ENCODE measurements around the gene FSTL3.
A peak's percentile ranks its signal among the peaks of the same experiment; 100 is the strongest.
"Not testable (repeated sequence)": the region's sequence is repeated elsewhere in the genome, so short reads cannot be mapped to it uniquely, and the experiment has no call there.

Gene FSTL3

DNA sequence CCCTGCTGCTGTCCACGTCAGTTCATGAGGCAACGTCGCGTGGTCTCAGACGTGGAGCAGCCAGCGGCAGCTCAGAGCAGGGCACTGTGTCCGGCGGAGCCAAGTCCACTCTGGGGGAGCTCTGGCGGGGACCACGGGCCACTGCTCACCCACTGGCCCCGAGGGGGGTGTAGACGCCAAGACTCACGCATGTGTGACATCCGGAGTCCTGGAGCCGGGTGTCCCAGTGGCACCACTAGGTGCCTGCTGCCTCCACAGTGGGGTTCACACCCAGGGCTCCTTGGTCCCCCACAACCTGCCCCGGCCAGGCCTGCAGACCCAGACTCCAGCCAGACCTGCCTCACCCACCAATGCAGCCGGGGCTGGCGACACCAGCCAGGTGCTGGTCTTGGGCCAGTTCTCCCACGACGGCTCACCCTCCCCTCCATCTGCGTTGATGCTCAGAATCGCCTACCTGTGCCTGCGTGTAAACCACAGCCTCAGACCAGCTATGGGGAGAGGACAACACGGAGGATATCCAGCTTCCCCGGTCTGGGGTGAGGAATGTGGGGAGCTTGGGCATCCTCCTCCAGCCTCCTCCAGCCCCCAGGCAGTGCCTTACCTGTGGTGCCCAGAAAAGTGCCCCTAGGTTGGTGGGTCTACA lies 6.6 kb downstream of the FSTL3 start:
- DNase-seq (ENCODE audit: low spot score): no peak

DNA sequence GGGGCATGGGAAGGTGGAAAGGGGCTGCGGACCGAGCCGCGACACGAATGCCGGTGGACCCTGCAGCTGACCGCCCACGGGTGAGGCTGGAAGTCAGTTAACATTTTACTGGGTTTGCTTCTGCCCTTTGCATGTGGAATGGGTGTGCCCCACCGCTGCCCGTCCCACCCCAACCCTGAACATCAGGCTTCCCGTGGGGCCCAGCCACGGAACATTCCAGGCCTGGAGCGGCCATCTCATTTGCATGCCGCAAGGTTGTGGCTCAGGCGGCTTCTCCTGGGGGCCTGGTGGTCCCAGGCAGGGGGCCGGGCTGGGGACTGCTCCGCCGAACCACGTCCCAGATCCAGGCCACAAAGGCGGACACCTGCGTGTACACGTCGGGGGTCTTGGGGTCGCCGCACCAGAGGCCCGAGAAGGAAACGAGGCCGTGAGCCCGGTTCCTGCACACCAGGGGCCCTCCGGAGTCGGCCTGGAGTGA lies 9.3 kb downstream of the FSTL3 start:
- peak; percentile 11 for DNase-seq (ENCODE audit: low spot score)

DNA sequence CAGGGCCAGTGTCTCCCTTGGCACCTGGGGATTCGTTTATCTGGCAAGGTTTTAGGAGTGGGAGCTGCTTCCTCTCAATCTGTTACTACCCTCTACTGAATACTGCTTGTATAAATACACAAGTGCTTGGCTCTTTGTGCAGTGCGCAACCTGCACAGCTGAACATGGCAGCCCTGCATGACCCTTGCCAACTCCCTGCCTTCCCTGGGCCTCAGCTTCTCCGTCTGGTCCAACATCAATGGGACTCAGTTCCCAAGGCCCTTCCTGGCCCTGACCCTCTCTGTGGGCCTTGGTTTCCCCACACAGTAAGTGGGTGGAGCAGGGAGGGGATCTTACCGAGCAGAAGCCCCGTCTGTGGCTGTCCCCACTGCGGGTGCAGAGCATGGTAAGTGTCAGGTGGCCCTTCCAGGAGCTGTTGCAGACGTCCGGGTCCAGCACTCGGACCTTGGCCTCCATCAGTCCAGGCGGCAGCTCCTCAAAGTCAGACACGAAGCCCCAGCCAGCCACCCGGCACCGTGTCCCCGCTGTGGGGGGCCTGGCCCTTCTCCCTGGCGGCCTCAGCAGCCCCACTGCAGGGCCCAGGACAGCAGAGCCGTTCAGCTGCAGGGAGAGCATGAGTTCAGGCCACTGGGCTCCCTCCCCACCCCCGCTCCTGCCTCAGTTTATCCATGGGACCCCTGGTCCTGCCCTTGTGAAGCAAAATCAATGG lies 10.6 kb downstream of the FSTL3 start:
- DNase-seq (ENCODE audit: low spot score): no peak

DNA sequence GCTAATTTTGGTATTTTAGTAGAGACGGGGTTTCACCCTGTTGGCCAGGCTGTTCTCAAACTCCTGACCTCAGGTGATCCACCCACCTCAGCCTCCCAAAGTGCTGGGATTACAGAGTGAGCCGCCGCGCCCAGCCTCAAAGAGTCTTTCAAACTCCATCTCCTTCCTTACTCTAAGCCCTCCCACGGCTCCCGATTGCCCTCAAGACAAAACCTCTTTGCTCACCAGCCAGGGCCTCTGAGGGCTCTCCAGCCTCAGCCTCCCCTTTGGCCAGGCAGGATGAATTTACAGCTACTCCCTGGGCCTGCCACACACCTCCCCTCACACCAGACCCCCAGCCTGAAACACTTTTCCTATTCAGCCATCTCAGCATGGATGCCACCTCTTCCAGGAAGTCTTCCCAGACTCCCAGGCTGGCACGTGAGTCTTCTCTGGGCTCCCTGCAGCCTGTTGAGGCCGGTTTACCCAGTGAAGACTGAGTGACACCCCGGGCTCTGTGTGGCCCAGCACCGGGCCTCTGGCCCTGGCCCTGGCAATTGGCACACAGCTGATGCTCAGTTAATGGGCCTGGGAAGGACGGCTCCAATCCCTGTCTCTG lies 11.5 kb downstream of the FSTL3 start:
- no peak for DNase-seq (ENCODE audit: low spot score)

DNA sequence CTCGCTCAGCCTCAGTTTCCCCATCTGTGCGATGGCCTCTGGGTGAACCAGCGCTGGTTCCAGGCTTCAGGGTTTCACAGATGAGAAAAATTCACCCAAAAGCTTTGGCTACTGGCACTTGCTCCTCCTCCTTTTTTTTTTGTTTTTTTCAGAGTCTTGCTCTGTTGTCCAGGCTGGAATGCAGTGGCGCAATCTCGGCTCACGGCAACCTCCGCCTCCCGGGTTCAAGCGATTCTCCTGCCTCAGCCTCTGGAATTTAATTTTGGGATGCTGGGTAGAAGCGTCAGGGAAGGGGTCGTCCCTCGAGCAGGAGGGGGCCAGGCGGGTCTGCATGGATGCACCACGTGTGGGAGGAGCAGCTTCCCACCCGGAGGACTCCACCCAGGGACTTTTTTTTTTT lies 12.0 kb downstream of the FSTL3 start:
- DNase-seq (ENCODE audit: low spot score): no peak

DNA sequence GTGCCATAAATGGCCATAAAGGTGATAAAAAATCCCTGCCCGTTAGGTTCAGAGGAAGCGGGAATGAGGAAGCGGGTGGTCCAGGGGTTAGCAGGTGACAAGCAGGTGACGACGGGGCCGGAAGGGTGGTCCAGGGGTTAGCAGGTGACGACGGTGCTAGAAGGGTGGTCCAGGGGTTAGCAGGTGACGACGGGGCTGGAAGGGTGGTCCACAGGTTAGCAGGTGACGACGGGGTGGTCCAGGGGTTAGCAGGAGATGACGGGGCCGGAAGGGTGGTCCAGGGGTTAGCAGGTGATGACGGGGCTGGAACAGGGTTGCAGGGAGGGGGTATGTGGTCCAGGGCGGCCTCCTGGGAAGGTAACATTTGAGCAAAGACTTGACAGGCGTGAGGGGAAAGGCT lies 12.8 kb downstream of the FSTL3 start:
- DNase-seq (ENCODE audit: low spot score): no peak

DNA sequence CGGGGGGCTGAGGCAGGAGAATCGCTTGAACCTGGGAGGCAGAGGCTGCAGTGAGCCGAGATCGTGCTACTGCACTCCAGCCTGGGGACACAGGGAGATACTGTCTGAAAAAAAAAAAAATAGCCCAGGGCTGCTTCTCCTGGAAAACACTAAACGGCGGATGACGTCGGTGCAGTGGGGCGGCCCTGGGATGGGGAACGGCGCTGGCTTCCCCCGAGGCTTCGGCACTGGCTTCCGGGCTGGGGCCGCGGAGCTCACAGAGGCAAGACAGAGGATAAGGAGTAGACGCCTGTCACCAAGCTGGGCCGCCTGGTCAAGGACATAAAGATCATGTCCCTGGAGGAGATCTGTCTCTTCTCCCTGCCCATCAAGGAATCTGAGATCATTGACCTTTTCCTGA lies 14.0 kb downstream of the FSTL3 start:
- DNase-seq (ENCODE audit: low spot score): no peak

DNA sequence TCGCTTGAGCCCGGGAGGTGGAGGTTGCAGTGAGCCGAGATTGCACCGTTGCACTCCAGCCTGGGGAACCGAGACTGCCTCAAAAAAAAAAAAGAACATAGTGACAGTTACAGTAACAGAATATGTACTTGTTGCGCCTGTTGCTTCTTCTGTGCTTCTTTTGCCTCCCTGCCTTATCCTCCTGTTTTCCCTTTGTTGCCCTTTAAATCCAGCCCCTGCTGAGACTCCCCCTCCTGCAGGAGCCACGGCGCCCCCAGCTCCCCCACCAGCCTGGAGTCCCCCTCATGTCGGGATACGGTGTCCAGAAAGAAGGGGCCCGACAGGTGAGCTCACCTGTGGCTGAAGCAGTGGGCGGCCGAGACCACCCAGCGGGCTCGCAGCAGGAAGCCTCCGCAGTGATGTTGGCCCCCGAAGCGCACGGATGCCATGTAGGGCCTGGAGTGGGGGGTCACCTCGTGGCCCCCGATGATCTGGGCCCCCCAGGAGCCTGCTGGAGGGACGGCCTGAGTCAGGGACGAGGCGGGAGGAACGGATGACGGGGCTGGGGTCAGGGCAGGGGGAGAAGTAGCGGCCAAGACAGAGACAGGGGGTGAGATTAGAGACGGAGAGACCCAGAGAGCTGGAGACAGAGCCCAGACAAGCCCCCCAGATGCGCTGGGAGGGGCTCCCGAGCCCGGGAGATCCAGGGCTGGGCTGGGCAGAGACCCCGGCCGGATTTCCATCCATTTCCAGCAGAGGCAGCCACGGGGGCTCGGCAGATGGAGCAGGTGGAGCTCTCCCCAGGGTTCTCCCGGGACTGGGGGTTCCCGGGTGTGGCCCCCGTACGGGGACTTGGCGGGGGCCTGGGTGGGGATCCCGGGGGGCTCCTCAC lies 18.5 kb downstream of the FSTL3 start:
- DNase-seq (ENCODE audit: low spot score): no peak

DNA sequence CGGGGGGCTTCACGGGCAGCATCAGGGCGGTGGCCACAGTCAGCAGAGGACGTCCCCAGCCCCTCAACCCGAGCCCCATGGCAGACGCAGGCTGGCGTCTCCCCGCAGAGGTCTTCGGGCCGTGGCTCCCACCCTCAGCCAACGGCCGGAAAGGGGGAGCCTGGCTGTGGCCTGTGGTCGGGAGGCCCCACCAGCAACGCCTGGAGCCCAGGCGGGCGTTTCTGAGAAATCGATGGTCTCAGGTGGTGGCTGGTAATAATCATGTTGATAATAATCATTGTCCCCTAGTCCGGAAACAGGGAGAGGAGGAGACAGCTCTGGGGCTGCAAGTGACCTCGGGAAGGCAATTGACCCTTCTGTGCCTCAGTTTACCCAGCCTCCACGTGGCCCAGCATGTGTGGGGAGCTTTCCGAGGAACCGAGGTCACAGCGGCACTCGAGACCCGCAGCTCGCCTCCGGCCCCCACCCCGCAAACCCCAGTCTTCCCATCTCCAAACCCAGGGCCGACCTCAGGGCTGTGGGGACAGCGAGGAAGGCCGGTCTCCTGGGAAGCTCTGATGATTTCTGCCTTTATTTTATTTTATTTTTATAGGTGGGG lies 19.3 kb downstream of the FSTL3 start, which contains the start of gene PRSS57:
TSS of gene PRSS57 (minus strand) at position 101 of the 598 bp plus-strand sequence. CDS start at position 79, 22 bp downstream.
- DNase-seq (ENCODE audit: low spot score): no peak

DNA sequence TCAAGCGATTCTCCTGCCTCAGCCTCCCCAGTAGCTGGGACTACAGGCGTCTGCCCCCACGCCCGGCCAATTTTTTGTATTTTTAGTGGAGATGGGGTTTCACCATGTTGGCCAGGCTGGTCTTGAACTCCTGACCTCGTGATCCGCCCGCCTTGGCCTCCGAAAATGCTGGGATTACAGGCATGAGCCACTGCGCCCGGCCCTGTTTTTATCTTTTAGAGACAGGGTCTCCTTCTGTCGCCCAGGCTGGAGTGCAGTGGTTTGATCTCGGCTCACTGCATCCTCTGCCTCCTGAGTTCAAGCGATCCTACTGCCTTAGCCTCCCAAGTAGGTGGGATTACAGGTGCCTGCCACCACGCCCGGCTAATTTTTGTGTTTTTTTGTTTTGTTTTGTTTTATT lies 22.3 kb downstream of the FSTL3 start:
- not testable (repeated sequence) for DNase-seq (ENCODE audit: low spot score)

DNA sequence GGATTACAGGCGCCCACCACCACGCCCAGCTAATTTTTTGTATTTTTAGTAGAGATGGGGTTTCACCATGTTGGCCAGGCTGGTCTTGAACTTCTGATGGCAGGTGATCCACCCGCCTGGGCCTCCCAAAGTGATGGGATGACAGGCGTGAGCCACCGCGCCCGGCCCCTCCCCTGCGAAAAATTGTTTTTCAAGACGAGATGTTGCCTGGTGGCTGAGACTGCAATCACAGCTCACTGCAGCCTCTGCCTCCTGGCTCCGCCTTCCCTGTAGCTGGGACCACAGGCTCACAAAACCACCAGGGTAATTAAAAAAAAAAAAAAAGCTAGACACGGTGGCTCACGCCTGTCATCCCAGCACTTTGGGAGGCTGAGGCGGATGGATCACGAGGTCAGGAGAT lies 23.7 kb downstream of the FSTL3 start:
- DNase-seq (ENCODE audit: low spot score): not testable (repeated sequence)

DNA sequence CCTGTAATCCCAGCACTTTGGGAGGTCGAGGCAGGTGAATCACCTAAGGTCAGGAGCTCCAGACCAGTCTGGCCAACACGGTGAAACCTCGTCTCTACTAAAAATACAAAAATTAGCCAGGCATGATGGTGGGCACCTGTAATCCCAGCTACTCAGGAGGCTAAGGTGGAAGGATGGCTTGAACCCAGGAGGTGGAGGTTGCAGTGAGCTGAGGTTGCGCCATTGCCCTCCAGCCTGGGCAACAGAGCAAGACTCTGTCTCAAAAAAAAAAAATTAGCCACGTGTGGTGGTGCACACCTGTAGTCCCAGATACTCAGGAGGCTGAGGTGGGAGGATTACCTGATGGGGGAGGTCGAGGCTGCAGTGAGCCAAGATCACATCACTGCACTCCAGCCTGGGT lies 26.7 kb downstream of the FSTL3 start:
- not testable (repeated sequence) for DNase-seq (ENCODE audit: low spot score)

DNA sequence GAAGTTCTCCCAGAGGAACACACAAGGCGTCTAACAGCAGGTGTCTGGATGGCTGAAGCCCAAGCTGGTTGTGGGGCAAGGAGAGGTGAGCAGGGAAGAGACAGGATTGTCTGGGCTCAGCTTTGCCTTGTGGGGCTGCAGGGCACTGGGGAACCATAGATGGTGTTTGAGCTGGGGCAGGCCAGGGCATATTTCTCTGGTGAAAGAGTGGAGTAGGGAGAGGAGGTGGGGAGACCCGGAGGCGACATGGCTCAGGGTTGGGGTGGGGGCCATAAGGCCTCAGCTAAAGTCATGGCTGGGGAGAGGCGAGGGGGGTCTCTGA lies 27.1 kb downstream of the FSTL3 start:
- DNase-seq (ENCODE audit: low spot score): no peak

DNA sequence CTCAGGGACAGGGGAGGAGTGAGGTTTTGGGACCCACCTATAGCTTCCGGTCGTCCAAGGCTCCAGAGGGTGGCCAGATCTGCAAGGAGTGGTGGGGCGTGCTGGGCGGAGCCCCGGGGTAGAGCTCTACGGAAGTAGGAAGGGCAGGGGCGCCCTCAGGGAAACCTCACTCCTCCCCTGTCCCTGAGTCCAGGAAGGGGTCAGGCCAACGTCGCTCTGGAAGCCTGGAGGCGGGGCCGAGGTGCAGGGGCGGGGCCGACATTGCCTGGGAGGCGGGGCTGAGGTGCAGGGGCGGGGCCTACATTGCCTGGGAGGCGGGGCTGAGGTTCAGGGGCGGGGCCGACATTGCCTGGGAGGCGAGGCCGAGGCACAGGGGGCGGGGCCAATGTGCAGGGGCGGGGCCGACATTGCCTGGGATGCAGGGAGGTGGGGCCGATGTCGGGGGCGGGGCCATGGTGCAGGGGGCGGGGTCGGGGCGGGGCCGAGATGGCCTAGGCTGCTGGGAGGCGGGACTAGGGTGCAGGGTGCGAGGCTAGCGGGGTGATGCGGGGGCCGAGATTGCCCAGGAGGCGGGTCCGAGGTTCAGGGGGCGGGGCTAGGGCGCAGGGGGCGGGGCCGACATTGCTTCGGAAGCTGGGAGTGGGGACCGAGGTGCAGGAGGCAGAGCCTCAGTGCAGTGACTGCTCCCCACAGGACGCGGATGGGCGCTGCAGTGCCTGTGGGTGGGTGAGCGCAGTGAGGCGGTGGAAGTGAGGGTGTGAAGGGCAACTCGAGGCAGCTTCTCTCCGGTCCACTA lies 27.7 kb downstream of the FSTL3 start:
- DNase-seq (ENCODE audit: low spot score): peak; percentile 66

DNA sequence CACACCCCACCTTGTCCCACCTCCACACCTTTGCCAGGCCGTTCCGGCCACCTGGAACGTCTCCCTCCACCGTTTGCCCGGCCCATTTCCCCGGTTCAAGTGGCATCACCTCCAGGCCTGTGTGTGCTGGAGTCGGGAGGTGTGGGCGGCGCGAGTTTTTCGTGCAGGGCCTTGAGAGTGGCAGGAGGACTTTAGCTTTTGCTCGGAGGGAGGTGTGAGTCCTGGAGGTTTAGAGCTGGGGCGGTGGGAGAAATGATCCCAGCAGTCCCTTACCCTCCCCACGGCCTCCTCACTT lies 28.2 kb downstream of the FSTL3 start:
- no peak for DNase-seq (ENCODE audit: low spot score)

DNA sequence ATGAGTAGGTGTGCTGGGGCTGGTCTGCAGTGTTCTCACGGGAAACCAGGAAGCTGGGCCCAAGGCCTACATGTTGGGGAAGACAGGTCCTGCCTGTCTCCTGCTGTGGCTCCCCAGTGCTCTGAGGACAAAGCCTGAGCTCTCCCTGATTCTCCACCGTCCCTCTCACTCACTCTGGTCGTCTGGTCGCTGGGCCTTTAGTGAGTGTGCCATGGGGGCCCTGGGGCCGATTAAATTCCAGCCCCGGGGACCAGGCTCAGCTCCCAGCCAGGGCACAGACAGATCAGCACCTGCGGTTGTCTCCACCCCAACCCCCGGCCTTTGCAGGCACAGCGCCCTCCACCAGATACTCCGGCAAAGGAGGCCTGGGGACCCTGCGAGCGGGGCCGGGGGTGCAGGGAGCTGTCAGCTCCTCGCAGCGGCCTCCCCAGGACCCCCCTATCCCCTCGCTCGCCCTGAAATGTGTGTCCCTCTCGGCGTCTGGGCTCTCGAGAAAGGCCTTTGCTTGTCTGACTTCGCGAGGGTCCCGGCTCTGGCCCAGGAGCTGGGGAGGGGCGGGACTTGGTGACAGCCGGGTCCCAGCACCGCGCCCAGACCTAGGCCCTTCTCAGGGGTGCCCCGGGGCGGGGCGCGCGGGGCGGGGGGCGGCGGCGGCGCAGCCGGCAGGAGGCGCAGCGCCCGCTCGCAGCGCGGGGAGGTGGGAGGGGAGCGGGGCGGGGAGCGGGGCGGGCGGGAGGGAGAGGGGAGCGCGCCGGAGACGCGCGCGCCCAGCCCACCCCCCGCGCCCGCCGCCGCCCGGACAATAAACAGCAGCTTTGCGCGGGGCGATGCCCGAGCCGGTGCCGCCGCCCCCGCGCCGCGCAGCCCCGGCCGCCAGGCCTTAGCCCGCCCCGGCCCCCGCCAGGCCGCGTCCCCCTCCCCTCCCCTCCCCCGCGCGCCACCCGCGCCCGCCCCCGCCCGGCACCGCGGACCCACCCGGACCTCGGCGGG lies 32.3 kb downstream of the FSTL3 start, which contains the start of gene PALM:
TSS of gene PALM (plus strand) at position 782 of the 990 bp plus-strand sequence. CDS start 212 bp downstream, outside the sequence.
- DNase-seq (ENCODE audit: low spot score): peak; percentile 72

DNA sequence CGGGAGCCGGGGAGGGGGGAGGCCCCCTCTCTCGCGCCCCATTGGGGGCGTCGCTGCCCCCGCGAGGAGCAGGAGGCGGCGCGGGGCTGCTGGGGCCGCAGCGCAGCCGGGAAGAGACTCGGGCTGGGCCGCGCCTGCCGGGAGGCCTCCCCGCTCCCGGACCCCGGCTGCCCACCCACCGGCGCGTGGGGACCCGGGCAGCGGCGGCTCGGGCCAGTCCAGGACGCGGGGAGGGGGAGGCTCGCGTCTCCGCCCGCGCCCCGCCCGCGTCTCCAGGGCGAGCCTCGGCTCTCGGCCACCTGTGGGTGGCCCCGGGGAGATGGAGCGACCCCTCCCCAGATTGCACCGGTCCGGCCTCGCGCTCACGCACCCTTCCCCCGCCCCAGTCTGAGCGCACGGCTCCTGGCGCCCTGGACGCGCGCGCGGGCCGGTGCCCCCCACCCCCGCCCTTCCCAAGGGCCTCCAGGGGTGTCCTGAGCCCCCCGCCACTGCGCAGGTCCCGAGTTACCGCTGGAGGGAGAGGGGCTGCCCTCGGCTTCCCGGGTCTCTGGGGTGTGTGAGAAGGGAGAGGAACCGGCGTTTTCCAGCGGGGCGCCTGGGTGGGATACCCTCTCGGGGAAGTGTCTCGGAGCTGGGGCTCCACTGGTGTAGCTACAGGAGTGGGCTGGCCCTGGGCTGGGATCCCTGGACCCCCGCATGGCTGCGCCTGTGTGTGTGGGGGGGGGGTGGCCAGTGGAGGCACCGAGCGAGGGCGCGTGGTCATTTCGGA lies 33.2 kb downstream of the FSTL3 start:
- no peak for DNase-seq (ENCODE audit: low spot score)

DNA sequence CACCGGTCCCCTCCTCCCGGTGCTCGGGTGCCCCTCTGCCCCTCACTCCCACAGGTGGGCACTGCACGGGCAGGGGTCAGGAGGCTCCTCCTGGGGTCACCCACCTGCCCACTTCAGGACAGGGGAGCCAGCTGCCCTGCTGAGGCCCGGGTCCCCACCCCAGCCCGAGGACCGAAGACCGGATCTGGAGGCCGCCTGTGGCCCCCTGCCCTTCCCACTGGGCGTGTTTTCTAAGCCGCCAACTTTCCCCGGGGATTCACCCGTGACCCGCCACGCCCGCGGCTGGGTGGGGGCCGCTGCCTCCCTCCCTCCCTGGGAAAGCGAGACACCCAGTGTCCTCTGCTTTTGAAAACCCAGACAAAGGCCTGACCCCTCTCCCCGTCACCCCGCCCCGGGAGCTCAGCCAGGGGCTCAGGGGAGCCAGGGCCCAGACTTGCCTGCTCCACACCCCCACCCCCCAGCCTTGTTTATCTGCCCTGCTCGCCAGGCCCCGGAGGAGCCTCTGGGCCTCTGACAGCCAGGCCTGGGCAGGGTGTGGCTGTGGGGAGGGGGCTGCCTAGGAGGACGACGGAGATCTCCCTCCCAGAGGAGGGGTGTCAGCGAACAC lies 33.9 kb downstream of the FSTL3 start:
- DNase-seq (ENCODE audit: low spot score): no peak

DNA sequence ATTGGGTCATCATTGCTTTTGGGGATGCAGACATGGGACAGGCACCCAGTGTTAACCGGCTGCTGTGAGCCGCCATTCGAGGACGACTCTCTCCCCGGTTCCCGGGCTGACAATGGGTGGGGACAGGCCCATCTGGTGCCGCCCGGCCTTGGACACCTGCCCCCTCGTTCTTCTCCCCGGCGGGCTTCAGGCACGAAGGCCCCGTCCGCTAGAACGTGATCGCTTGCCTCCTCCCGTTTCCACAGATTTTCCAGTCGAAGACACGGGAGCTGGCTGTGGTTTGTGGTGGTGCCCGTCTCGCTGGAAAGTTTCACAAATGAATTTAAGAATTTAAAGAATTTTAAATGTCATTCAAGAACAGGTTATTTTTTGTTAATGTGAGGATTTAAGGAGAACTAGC lies 34.6 kb downstream of the FSTL3 start:
- no peak for DNase-seq (ENCODE audit: low spot score)
